Activated T-helper 1 cell treated with anti-CD3 and anti-CD28 coated beads, Interleukin-2, amount 50 U/mL, for 16 hours (primary cell): Measurements from ENCODE around the gene ZNF281.
"Not testable (repeated sequence)": the region's sequence is repeated elsewhere in the genome, so short reads cannot be mapped to it uniquely, and the experiment has no call there.

Source experiments
- DNase-seq, 2 donors: peaks; one replicate each; pipeline ENCODE4 v3.0.0-alpha.2; 2020; ENCODE audit warnings: low read depth in 1 of 2, low spot score in 1 of 2

The ZNF281 gene, protein sequence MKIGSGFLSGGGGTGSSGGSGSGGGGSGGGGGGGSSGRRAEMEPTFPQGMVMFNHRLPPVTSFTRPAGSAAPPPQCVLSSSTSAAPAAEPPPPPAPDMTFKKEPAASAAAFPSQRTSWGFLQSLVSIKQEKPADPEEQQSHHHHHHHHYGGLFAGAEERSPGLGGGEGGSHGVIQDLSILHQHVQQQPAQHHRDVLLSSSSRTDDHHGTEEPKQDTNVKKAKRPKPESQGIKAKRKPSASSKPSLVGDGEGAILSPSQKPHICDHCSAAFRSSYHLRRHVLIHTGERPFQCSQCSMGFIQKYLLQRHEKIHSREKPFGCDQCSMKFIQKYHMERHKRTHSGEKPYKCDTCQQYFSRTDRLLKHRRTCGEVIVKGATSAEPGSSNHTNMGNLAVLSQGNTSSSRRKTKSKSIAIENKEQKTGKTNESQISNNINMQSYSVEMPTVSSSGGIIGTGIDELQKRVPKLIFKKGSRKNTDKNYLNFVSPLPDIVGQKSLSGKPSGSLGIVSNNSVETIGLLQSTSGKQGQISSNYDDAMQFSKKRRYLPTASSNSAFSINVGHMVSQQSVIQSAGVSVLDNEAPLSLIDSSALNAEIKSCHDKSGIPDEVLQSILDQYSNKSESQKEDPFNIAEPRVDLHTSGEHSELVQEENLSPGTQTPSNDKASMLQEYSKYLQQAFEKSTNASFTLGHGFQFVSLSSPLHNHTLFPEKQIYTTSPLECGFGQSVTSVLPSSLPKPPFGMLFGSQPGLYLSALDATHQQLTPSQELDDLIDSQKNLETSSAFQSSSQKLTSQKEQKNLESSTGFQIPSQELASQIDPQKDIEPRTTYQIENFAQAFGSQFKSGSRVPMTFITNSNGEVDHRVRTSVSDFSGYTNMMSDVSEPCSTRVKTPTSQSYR

DNA sequence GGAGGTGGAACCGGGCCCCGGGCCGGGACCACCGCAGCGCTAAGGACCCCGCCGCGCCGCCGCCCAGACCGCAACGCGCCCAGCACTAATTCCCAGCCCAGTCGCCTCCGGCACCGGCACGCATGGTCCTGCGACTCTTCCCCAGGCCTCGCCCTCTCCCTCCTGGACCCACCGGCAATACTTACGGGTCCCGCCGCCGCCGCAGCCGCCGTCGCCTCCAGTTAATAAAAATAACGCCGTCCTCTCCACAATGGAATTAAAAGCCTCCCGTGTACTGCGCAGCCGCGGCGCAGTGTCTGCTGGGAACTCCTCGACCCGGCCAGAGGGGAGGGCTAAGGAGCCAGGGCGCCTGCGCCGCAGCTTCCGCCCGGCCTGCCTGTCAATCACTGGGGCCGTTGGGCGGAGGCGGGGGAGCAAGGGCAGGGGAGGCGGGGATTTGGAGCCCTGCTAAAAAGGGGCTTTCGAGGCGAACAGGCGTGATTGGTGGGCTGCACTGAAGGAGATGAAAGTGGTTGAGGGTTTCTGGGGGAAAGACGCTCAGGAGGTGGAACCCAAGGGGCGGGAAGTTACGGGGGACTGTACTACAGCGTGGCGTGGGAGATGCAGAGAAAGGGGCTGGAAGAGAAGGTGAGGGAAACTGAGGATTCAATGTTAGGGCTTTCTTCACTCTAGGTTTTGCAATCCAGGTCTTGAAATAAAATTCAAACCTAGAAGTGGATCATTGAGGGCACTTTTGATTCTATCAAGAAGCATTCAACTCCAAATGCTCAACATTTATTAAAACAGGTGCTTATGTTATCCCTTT is at the start of gene ZNF281:
Gene ZNF281 (minus strand): TSS at position 276 of the 805 bp plus-strand sequence. CDS start 331 bp downstream, outside the sequence.
- peak; percentile 85 to 93 for DNase-seq

DNA sequence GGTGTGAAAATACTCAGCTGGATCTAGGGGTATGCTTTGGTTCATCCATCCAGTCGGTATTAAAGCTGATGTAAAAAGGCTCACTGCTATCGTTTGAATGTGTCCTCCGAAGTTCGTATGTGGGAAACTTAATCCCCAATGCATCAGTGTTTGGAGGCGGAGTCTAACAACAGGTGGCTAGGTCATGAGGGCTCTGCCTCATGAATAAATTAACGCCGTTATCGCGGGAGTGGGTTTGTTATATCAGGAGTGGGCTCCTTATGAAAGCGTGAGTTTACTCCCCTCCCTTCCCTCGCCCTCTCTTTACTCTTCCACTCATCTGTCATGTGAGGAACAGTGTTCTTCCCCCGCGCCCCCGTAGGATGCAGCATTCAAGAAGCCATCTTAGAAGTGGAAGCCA is 48.9 kb upstream of the ZNF281 start:
- DNase-seq: no peak

DNA sequence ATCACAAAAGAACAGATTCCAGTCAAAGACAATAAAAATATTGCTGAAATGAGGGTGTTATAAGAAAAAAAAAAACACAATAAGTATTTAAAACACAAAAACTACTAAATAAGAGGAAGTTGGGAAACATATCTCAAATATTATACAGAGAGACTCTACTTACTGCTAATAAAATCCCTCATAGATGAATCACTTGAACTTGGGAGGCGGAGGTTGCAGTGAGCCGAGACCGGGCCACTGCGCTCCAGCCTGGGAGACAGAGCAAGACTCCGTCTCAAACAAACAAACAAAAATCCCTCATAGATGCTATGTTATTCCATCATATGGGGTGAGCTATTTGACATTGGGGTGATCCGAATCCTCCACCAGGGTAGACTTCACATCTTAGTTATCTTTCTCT is 48.0 kb upstream of the ZNF281 start:
- no peak for DNase-seq

DNA sequence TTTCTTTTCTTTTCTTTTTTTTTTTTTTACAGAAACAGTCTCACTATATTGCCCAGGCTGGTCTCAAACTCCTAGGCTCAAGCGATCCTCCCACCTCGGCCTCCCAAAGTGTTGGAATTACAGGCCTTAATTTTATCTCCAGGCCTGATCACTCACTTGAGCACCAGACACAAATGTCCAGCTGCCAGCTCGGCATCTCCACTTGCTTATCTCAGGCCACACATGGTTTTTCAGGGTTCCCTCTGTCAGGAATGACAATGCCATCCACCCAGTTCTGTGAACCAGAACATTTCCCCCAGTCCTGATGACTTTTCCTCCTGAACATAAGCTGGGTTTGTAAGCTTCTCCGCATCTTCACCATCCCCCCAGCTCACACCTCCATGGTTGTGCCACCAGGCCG is 44.6 kb upstream of the ZNF281 start:
- no peak for DNase-seq

DNA sequence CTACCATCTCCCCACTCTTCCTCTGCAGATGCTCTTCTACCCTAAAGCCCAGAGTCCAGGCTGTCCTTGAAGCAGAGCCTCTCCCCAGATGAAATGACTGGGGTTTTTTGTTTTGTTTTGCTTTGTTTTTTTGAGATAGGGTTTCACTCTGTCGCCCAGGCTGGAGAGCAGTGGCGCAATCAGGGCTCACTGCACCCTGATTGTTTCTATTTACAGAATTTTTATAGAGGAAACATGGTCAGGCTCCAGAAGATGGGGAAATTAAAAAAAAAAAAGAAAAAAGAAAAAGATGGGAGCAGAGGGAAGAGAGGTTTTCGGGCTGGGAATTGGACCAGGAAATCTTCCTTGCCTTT is 43.7 kb upstream of the ZNF281 start:
- no peak for DNase-seq

DNA sequence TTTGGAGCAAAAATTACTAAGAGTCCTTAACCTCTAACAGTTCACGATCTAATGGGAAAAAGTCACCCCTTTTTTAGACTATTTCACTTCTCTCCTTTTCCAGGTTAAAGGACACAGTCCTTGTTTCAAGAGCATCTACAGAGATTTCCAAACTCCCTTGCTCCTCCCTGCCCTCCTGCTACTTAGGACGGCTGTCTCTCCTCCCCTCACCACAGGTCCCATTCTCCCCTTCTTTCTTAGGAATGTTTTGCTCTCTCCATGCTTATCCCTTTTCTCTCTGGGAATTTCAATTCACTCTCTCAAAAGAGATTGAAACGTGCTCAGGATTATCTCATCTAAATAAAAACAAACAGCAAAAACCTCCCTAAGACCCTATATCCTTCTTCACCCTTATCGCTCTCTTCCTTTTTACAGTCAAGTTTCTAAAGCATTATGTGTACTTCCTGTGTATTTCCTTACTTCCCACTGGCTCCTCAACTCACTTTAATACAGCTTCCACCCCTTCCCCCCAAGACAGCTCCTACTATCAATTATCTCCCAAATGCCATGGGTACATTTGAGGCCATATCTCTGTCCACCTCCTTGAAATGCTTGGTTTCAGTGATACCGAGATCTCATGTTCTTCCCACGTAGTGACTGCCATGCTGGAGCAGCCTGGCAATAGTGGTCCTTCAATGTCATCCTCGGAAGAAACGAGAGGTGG is 43.2 kb upstream of the ZNF281 start:
- DNase-seq: no peak

DNA sequence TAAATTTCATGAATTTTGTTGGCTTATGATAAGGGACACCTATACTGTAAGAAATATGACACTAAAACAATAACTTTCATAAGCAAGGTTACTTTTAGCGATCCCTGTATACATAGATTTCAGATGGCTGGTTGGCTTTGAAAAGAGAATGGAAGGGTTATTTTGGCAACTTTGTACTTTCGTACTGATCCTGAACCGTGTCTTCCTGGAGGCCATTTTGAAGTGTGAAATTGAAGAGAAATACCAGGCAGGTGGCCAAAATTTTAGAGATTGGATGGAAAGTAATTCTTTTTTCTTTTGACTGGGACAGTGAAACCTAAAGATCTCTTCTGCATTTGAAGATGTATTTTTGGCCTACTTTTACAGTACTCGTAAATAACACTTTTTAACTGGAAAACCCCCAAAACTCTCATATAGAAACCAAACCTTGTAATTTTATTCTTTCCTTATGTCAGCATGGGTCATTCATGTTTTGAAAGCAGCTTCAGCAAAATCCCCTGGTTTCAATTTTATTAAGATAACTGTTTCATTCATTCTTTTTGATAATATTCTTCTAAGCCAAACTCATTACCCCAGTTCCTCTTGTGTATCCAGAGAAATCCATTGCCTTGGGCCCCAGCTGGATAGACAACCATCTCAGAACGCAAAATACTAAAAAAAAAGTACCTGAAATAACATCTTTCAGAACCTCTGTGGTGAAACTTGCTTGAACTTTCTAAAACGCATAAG is 38.4 kb upstream of the ZNF281 start:
- no peak for DNase-seq

DNA sequence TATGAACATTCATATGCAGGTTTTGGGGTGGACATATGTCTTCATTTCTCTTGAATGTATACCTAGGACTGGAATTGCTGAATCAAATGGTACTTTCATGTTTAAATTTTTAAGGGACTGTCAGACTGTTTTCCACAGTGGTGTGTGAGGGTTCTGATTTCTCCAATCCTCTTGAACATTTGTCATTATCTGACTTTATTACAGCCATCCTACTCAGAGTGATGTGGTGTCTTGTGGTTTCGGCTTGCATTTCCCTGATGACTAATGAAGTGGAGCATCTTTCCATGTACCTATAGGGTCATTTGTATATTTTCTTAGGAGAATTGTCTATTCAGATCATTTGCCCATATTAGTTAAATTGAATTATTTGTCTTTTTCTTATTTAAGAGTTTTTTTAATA is 35.4 kb upstream of the ZNF281 start:
- DNase-seq: no peak

DNA sequence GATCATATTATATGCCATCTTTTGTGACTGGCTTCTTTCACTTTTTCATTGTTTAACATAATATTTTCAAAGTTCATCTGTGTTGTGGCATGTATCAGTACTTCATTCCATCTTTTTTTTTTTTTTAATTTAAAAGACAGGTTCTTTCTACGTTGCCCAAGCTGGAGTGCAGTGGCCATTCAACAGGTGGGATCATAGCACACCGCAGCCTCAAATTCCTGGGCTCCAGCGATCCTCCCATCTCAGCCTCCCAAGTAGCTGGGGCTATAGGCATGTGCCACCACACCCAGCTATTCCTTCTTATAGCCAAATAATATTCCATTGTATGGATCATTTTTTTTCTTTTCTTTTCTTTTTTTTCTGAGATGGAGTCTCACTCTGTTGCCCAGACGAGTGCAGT is 34.6 kb upstream of the ZNF281 start:
- no peak for DNase-seq

DNA sequence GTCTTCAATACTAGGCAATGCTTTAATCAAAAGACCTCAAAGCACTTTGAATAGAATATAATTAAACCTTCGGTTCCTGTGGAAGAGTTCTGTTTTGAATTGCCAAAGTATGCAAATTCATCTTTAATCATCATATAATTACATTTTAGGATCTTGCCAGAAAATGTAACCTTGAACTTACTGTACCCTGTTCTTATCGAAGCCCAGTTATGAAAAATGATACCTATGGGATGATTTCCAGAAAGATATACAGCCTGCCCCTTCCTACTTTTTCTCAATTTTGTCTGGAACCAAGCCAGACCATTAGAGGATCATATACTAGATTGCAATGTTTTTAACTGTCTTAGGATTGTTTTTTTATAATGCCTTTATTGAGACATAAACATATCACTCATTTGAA is 34.0 kb upstream of the ZNF281 start:
- DNase-seq: no peak

DNA sequence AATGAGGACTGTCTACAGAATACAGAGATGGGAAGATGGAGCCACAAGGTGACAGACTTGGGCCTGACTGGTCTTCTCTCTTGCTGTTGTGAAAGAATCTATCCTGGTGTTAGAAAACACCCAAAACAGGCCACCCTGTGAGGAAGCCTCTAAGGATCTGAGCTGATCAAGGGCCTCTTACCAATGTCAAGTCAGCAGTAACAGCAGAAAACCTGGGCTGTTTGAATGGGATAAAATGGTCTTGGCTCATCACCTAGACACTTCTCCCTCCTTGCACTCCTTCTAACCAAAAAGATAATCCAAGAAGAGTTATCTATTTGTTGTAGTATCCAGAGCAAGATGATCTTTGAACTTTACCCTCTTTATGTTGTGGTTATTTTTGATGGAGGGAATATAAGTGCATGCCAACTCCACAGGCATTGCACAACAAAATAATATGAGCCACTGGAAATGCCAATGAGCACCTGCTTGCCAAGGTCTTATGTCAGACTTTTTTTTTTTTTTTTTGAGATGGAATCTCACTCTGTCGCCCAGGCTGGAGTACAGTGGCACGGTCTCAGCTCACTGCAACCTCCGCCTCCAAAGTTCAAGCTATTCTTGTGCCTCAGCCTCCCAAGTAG is 32.8 kb upstream of the ZNF281 start:
- DNase-seq: no peak

DNA sequence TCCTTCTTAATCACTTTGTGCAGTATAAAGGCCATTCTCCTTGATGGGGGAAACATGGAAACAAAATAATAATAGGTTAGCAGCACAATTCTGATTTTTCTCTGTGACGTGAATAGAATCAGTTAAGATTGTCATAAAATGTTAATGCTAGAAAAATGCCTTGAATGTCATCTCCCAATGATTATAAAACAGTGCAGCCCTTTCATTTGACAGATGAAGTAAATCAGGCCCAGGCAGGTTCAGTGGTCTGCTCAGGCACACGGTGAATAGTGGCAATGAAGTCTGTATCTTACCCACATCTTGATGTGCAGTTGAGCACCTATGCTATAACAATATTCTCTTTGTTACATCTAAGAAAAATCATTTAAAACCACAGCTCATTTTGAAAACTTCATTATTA is 32.2 kb upstream of the ZNF281 start:
- no peak for DNase-seq

DNA sequence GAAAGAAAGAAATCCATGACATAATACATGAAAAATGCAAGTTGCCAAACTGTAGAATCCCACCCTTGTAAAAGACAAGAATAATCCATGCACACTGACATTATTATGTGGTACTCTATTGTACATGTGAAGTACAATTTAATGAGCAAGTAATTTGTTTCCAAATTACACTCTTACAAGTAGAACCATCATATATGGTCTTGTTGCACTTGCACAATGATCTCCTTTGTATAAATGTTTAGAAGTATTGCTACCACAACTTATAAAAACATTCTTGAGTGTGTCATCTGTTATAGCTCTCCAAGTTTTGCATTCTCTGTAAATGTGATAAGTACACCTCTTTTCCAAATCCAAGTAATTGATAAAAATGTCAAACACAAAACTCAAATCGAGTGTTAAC is 29.1 kb upstream of the ZNF281 start:
- DNase-seq: no peak

DNA sequence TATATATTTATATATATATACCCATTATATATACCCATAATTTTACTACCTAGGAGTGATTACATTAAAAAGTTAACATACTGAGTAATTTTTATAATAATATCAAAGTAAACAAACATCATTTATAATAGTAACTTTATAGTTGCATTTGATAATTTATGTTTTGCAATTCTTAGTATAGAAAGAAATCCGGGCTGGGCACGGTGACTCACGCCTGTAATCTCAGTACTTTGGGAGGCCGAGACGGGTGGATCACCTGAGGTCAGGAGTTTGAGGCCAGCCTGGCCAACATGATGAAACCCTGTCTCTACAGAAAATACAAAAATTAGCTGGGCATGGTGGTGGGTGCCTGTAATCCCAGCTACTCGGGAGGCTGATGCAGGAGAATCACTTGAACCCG is 28.6 kb upstream of the ZNF281 start:
- not testable (repeated sequence) for DNase-seq

DNA sequence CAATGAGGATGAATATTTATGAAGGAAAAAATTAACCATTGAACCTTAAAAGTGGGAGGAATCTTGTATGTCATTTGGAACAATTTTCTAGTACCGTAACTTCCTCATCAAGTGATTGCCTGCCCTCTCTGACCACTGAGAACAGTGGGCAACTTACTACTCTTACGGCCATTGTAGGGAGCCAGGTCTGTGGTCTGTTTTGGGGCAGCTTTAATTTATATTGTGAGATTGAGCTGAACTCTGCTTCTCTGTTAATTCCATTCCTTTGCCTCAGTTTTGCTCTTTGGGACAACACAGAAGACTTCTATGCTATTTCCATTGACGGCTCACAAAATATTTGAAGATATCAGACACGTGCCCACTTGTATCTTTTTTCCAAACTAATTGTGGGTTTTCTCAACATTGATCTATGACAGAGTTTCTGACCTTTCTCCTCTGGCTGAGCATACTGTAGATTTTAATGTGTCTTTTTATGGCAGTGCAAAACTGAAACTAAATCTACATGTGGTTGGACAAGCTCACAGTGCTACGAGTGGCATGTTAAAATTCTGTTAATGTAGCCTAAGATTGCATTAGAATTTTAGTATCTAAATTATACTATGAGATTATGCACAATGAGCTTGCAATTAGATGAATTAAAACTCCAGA is 27.8 kb upstream of the ZNF281 start:
- DNase-seq: no peak

DNA sequence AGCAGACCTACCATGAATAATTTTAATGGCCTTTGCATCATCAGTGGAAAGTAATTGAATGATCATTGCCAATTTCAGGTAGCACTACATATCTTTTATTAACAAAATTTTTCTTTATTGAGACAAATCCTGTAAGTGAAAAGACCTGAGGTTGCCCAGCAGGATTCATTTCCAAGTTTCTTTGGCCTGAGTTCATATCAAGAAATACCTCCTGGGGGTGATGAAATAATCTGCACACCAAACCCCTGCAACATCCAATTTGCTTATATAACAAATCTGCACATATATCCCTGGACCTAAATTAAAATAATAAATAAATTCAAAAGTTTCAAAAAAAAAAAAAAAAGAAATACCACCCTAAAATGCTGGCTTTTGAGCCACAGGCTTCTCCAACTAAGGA is 27.3 kb upstream of the ZNF281 start:
- no peak for DNase-seq

DNA sequence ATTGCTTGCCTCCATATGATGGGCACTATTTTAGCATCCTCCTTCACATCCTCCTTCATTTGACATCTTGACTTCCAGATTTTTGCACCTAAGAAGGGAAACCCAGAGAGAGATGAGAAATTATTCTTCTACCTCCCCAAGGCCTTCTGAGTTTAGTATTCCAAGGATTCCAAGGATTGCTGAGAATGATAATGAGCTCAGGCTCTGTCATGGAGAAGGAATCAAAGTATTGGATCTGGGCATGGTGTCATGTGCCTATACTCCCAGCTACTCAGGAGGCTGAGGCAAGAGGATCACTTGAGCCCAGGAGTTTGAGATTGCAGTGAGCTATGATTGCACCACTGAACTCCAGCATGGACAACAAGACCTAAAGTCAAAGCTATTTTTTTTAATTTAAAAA is 26.6 kb upstream of the ZNF281 start:
- no peak for DNase-seq

DNA sequence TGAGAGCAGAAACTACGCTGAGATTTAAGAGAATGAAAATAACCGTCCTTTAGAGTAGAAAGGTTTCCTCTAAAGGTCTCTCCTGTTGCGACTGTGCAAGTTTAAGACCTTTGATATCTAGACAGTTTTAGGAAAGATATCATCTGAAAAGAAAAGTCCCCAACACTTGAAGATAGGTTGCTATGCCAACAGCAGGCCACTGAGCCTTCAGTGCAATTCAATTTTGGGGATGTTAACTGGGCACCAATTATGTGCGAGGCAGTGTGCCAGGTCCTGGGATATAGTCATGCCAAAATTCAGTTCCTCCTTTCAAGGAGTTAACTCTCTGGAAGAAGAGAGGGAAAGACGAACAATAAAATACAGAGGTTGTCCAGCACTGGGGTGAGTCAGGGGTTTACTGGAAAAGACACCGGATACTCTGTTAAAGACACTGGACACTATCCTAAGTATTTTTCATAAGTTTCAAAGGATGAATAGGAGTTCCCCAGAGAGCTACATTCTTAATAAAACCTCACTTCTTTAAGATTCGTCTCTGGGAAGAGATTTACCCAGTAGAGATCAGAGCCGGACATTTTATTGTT is 25.5 kb upstream of the ZNF281 start:
- DNase-seq: no peak

DNA sequence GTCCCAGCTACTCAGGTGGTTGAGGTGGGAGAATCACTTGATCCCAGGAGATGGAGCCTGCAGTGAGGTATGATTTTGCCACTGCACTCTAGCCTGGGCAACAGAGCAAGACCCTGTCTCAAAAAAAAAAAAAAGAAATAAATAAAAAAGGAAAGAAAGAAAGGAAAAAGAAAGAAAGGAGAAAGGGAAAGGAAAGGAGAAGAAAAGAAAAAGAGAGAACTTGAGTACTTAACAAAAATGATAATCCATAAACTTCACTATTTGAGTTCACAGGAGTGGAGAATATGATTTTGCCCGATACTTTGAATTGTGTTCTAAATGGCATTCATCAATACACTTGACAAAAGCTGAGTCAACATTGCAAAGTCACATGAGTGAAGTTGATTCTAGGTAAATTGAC is 23.8 kb upstream of the ZNF281 start:
- DNase-seq: no peak
